IMR-90 (cell line): ENCODE results near the gene OR51I1. TPM values are rescaled to one million over a fixed set of nuclear protein-coding genes. Genes with fewer than 3 reads are reported as not detected.

Experiments
- ATAC-seq: fragments of 200-7000 bp; cut with Tn5 transposase; 2 replicates; pipeline ENCODE4 v1.9.1; 2020; ENCODE audit warnings: low read depth, mild to moderate bottlenecking, moderate library complexity
- BruUV-seq: library from RNA; stranded (reverse); fragments of 400-500 nt; replicated peaks from 2 replicates; lab custom pipeline; 2021; lab: Mats Ljungman, UMichigan
- CTCF ChIA-PET: fragments of 300-600 bp; formaldehyde crosslinking; extraction: SDS; loops from one replicate; lab custom pipeline; 2021; ENCODE audit warnings: antibody characterized with exemption; lab: Yijun Ruan, JAX
- POLR2A ChIA-PET: fragments of 300-600 bp; sonication (Branson Sonifier 250); formaldehyde crosslinking; loops from one replicate; lab custom pipeline; 2022; ENCODE audit warnings: antibody characterized with exemption; ENCODE audit not compliant: unreplicated experiment; lab: Charles Lee
- DNase-seq: peaks from one replicate; pipeline ENCODE4 v3.0.0; 2013
- H2AFZ ChIP-seq: replicated peaks from 2 replicates; pipeline ENCODE3; 2013; ENCODE audit warnings: low read length, mild to moderate bottlenecking; ENCODE audit not compliant: poor library complexity
- H2AK5ac ChIP-seq: 2 replicates; pipeline ENCODE4 v1.6.1; 2013; ENCODE audit warnings: low read depth, low read length, inconsistent platforms
- H2AK9ac ChIP-seq: replicated peaks from 2 replicates; pipeline ENCODE3; 2013; ENCODE audit warnings: mild to moderate bottlenecking, low read depth, low read length, moderate library complexity; ENCODE audit not compliant: poor library complexity
- H2BK120ac ChIP-seq: 2 replicates; pipeline ENCODE4 v1.6.1; 2013; ENCODE audit warnings: low read depth, low read length, inconsistent platforms
- H2BK15ac ChIP-seq: 3 replicates; pipeline ENCODE4 v1.6.1; 2013; ENCODE audit warnings: low read depth, low read length, inconsistent platforms
- H2BK20ac ChIP-seq: 2 replicates; pipeline ENCODE4 v1.6.1; 2013; ENCODE audit warnings: low read depth, mild to moderate bottlenecking, inconsistent platforms, low read length, moderate library complexity
- H2BK5ac ChIP-seq: 2 replicates; pipeline ENCODE4 v1.6.1; 2013; ENCODE audit warnings: mild to moderate bottlenecking, low read depth, low read length, inconsistent platforms; ENCODE audit not compliant: poor library complexity, severe bottlenecking
- H3K14ac ChIP-seq: replicated peaks from 2 replicates; pipeline ENCODE4 v1.6.1; 2013; ENCODE audit warnings: low read depth, low read length, inconsistent platforms
- H3K18ac ChIP-seq: 2 replicates; pipeline ENCODE4 v1.6.1; 2013; ENCODE audit warnings: low read depth, low read length, control low read depth
- H3K23ac ChIP-seq: 2 replicates; pipeline ENCODE4 v1.6.1; 2013; ENCODE audit warnings: low read depth, low read length, inconsistent platforms
- H3K27ac ChIP-seq: 2 replicates; pipeline ENCODE4 v1.5.1; 2013; ENCODE audit warnings: mild to moderate bottlenecking, control low read depth, low read length; ENCODE audit not compliant: insufficient read depth
- H3K27me3 ChIP-seq: 2 replicates; pipeline ENCODE4 v1.6.1; 2013; ENCODE audit warnings: low read length; ENCODE audit not compliant: control insufficient read depth, insufficient read depth
- H3K36me3 ChIP-seq: 2 replicates; pipeline ENCODE4 v1.6.1; 2013; ENCODE audit warnings: low read length, mixed read lengths; ENCODE audit not compliant: control insufficient read depth, insufficient read depth
- H3K4ac ChIP-seq: 2 replicates; pipeline ENCODE4 v1.6.1; 2013; ENCODE audit warnings: low read depth, low read length, inconsistent platforms
- H3K4me1 ChIP-seq: 2 replicates; pipeline ENCODE4 v1.6.1; 2013; ENCODE audit warnings: low read length, mixed read lengths; ENCODE audit not compliant: control insufficient read depth, insufficient read depth
- H3K4me2 ChIP-seq: 2 replicates; pipeline ENCODE4 v1.6.1; 2013; ENCODE audit warnings: low read depth, mild to moderate bottlenecking, control low read depth, low read length, moderate library complexity
- H3K4me3 ChIP-seq: 2 replicates; pipeline ENCODE4 v1.5.1; 2013; ENCODE audit warnings: low read depth, mild to moderate bottlenecking, control low read depth, low read length, moderate library complexity; ENCODE audit not compliant: insufficient read depth
- H3K56ac ChIP-seq: 2 replicates; pipeline ENCODE4 v1.6.1; 2013; ENCODE audit warnings: low read length, inconsistent platforms; ENCODE audit not compliant: insufficient read depth; ENCODE audit errors: extremely low read depth
- H3K79me1 ChIP-seq, 2 experiments: 2 replicates each; pipeline ENCODE4 v1.6.1; 2013; ENCODE audit warnings: low read length in 2 of 2, inconsistent platforms in 1 of 2, low read depth in 1 of 2
- H3K9ac ChIP-seq: 2 replicates; pipeline ENCODE4 v1.6.1; 2013; ENCODE audit warnings: low read depth, low read length, control low read depth
- H3K9me1 ChIP-seq: 2 replicates; pipeline ENCODE4 v1.6.1; 2013; ENCODE audit warnings: low read length, inconsistent platforms; ENCODE audit not compliant: insufficient read depth
- H3K9me3 ChIP-seq: 2 replicates; pipeline ENCODE4 v1.6.1; 2013; ENCODE audit warnings: low read length; ENCODE audit not compliant: control insufficient read depth, insufficient read depth
- H4K20me1 ChIP-seq: 2 replicates; pipeline ENCODE4 v1.6.1; 2013; ENCODE audit warnings: low read length, inconsistent platforms; ENCODE audit not compliant: insufficient read depth
- H4K5ac ChIP-seq: 2 replicates; pipeline ENCODE4 v1.6.1; 2013; ENCODE audit warnings: mild to moderate bottlenecking, low read depth, low read length, control low read depth
- H4K8ac ChIP-seq, 2 experiments: 2 replicates each; pipeline ENCODE4 v1.6.1; 2013; ENCODE audit warnings: low read depth in 2 of 2, low read length in 2 of 2, control low read depth in 1 of 2, inconsistent platforms in 1 of 2
- H4K91ac ChIP-seq: 2 replicates; pipeline ENCODE4 v1.6.1; 2013; ENCODE audit warnings: low read depth, low read length, inconsistent platforms; ENCODE audit not compliant: insufficient read depth
- RAD21 ChIP-seq: IDR thresholded peaks from 2 replicates; pipeline ENCODE4 v1.6.1; 2012; ENCODE audit warnings: low read length, improper control_type of control experiment
- dilution Hi-C: fragments of 300-500 bp; cut with HindIII; formaldehyde crosslinking; loops from one replicate; pipeline ENCODE4 v1.14.3; 2018; ENCODE audit warnings: low sequenced_read_pairs; ENCODE audit not compliant: unreplicated experiment
- in situ Hi-C: fragments of 300-500 bp; cut with MboI; formaldehyde crosslinking; loops from 3 replicates; pipeline ENCODE4 v1.14.3; 2019; ENCODE audit warnings: low sequenced_read_pairs, inconsistent platforms, mixed read lengths
- intact Hi-C: fragments of 100-400 bp; cut with micrococcal nuclease; formaldehyde crosslinking; loops from 2 replicates; pipeline ENCODE4 v1.10.0; 2022
- polyA plus RNA-seq, 3 experiments: library from polyadenylated mRNA; depleted of rRNA; stranded (reverse); fragments of >200 nt; gene quantifications; 2 replicates each; pipeline ENCODE4 v1.2.3, GENCODE V29; 2012; ENCODE audit warnings: low replicate concordance in 1 of 3
- total RNA-seq: library from RNA; depleted of rRNA; stranded (reverse); fragments of >200 nt; gene quantifications from 2 replicates; pipeline ENCODE4 v1.2.3, GENCODE V29; 2012

Gene OR51I1
- total and polyA plus RNA-seq, 2 of the 4 experiments (the other 2 are of a cell fraction) = not detected

- no peak within 1 kb of the TSS for H3K14ac ChIP-seq
- ChIA-PET POLR2A (no interaction called here), CTCF (interaction anchor here (0.6 kb wide), 1 partner anchor 30 kb away, joined by 3 read pairs; no protein-coding TSS in a partner anchor)
- no peak for TF ChIP-seq RAD21
- no peak within 1 kb of the TSS for H2BK120ac ChIP-seq
- H3K4me3 ChIP-seq = no peak within 1 kb of the TSS
- no peak within 1 kb of the TSS for H3K23ac ChIP-seq
- intact Hi-C loops (no loop called here), in situ Hi-C loops (no loop called here), dilution Hi-C loops (no loop called here)
- H4K20me1 ChIP-seq = no peaks in the 10 kb centered on the region
- no peaks in the 10 kb centered on the region for H3K27me3 ChIP-seq
- no peak within 1 kb of the TSS for H3K27ac ChIP-seq
- H3K18ac ChIP-seq = no peak within 1 kb of the TSS
- H2AK5ac ChIP-seq = no peak within 1 kb of the TSS
- no peaks in the 10 kb centered on the region for H3K4me1 ChIP-seq
- H4K8ac ChIP-seq = no peak within 1 kb of the TSS
- H3K79me1 ChIP-seq = no peaks in the 10 kb centered on the region
- no peak within 1 kb of the TSS for H4K91ac ChIP-seq
- no peak within 1 kb of the TSS for H3K56ac ChIP-seq
- BruUV-seq = no TSS peak
- H2BK20ac ChIP-seq = no peak within 1 kb of the TSS
- no peaks in the 10 kb centered on the region for H3K36me3 ChIP-seq
- no peak within 1 kb of the TSS for H3K9ac ChIP-seq
- DNase-seq = no peak
- H3K9me3 ChIP-seq = no peaks in the 10 kb centered on the region
- H2BK15ac ChIP-seq = no peak within 1 kb of the TSS
- H2AFZ ChIP-seq = no peak within 1 kb of the TSS
- H3K4me2 ChIP-seq = no peak within 1 kb of the TSS
- no peak within 1 kb of the TSS for H2AK9ac ChIP-seq
- H2BK5ac ChIP-seq = no peak within 1 kb of the TSS
- H4K5ac ChIP-seq = no peak within 1 kb of the TSS
- no peak for ATAC-seq
- no peak within 1 kb of the TSS for H3K4ac ChIP-seq
- H3K9me1 ChIP-seq = no peaks in the 10 kb centered on the region
Measured at GRCh38 chr11:5488385-5488784, 47.1 kb upstream of the OR51I1 start, which contains the start of gene OR52D1. Gene OR52D1, plus strand, starts transcription at chr11:5488685. Its CDS starts 22 bp downstream, at chr11:5488707.
